ENCODE results near the gene CNTNAP1.
"Not testable (repeated sequence)": the region's sequence is repeated elsewhere in the genome, so short reads cannot be mapped to it uniquely, and the experiment has no call there.

The CNTNAP1 gene

DNA sequence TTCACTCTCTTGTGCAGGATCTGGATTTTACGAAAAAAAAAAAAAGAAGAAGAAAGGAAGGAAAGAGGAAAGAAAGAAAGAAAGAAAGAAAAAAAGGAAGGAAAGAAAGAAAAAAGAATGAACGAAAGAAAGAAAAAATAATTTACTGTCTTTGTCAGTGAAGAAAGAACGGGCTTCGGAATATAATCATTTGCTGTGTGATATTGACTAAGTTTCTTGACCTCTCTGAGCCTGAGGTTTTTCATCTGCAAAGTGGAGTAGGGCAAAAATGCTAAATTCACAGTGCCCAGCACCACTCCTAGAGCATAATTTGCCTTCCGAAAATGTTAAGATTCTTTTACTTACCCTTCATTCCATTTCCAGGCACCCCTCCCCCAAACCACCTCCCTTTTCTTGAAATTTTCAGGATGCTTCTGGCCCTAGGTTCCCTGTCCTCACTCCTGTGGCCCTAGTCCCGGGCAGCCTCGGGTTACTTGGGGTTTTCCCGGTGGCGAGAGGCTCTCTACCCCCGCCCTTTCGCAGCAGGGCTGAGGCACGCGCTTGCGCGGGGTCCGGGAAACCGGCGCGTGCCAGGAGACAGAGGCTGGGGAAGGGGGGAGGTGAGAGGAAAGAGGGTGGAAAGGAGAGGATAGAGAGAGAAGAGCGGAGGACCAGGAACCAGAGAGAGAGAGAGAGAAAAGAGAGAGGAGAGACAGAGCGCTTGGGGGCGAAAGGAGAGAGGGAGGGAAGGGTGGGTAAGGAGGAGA lies at the start of gene CNTNAP1:
CNTNAP1 (plus strand) TSS at position 556 of the 746 bp plus-strand sequence. CDS start 299 bp downstream, outside the sequence.
- no peak for FAIRE-seq

DNA sequence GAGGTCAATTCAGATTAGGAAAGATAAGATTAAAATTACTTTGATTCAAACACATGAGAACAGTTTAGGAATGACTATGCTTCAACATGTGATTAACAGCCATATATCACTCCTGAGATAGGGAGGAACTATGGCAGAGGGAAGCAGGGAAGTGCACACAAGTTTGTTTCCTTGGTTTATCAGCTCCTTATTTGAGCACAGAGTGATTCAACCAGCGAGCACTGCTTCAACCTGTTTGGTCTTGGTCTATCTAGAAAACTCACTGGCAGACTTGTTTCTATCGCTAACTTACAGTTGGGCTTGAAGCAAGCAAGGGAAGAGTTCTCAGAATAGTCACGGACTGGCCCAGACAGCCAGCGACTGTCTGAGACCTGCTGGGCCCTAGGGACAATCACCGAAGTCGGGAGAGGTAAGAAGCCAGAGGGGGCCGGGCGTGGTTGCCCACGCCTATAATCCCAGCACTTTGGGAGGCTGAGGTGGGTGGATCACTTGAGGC lies 49.3 kb upstream of the CNTNAP1 start:
- FAIRE-seq = no peak

DNA sequence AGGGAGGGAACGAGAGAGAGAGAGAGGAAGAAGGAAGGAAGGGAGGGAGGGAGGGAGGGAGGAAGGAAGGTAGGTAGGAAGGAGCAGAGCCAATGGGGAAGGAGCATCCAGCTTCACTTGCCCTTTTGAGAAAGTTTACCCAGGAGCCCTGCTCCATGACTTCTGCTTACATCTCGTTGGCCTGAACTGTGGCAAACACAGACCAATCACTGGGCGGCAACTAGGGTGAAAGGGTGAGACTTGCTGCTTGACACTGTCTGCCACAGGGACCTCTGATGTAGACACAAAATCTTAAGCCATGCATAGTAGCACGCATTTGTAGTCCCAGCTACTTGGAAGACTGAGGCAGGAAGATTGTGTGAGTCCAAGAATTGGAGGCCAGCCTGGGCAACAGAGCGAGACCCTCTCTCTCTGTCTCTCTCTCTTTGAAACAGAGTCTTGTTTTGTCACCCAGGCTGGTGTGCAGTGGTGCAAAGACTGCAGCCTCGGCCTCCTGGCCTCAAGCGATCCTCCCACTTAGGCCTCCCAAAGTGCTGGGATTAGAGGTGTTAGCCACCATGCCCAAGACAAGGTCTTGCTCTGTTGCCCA lies 42.7 kb upstream of the CNTNAP1 start:
- FAIRE-seq = no peak

- no peak for FAIRE-seq
Observed at GRCh38 chr17:42640121-42640520, 42.2 kb upstream of the CNTNAP1 start.

DNA sequence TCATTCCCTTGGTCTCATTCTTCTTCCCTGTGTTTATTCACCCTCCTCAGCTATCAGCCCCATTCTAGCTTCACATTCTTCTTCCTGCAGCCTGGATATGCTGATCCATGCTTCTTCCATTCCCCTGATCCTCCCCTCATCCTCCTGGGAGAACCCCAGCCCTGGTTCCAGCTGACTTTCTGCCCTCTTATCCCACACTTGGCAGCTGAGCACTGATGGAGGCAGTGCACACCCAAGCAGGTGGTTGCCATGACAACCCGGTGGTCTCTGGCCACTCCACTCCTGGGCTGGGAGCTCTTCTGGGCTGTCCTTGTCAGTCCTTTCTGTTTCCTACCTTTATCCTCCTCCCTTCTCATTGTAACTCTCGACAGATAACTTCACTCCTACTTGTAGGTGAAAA lies 40.0 kb upstream of the CNTNAP1 start:
- no peak for FAIRE-seq

DNA sequence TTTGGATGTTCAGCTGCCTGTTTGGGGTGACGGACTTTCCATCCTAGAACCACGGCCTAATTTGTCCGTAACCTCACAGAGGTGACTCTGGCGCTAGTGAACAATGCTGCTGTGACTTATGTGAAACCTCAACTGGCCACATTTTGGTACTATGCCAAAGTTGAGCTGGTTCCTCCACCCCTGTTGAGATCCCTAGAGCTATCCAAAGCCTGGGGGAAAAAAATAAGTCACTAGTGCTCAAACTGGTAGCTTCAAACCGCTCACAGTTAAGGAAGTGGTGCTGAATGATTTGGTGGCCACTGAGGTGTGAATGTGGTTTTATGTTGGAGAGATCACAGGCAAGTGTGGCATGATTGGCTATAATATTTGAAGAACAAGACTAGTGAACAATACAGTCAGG lies 34.6 kb upstream of the CNTNAP1 start:
- FAIRE-seq = no peak

GRCh38 chr17:42651392-42651791 lies 30.9 kb upstream of the CNTNAP1 start:
- FAIRE-seq = no peak

DNA sequence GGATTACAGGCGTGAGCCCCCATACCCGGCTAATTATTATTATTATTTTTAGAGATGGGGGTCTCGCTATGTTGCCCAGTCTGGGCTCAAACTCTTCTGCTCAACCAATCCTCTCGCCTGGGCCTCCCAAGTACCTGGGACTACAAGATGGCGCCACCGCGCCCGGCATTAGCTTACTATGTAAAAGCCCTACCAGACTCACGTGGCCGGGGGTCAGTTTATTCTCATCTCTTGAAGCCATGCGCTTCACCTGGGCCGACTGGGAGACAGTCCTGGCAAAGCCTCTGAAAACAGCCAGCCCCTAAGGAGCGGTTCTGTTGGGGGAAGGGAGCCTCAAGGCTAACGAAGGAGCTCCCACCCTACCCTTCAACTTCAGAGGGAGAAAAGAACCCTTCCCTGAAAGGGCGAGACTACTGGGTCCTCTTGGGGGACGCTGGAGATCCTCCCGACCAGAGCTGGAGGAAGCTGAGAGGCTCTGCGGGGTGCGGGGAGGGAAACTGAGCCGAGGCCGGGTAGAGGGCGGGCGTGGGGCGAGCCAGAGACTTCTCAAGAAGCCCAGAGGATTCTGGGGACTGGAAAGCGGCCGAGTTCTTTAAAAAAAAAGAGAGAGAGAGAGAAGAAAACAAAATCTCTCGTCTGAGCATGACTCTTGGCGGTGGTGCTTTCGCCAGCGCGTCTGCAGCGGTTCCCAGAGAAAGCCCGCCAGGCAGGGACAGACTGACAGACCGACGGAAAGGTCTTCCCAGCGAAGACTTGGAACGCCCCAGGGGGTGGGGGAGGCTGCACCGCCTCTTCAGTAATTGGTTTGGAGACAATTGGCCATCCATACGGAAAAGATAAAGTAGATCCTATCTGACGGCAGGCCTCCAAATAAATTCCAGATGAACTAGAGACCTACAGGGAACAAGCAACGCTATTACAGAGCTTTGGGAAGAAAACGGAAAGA lies 28.9 kb upstream of the CNTNAP1 start:
- FAIRE-seq = no peak

- FAIRE-seq = no peak
Observed at GRCh38 chr17:42655528-42655927, 26.8 kb upstream of the CNTNAP1 start.

- FAIRE-seq = no peak
Observed at GRCh38 chr17:42657824-42658588, 24.3 kb upstream of the CNTNAP1 start.

GRCh38 chr17:42659079-42659931 lies 23.0 kb upstream of the CNTNAP1 start, which contains the start of gene TUBG2:
TSS of gene TUBG2 (plus strand) at chr17:42659284. CDS start at chr17:42659504, 220 bp downstream.
- FAIRE-seq = no peak

DNA sequence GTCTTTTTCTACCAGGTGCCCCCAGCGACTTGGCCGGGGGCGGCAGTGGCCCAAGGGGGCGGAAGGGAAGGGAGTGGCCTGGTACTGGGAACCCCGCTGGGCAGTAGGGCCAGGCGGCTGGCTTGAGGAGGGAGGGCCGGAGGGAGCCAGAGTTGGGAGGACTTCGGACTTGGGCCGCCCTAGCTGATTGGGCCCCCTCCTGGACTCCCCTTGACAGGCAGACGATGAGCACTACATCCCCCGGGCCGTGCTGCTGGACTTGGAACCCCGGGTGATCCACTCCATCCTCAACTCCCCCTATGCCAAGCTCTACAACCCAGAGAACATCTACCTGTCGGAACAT lies 22.4 kb upstream of the CNTNAP1 start:
- FAIRE-seq = not testable (repeated sequence)

GRCh38 chr17:42660692-42661345 lies 21.5 kb upstream of the CNTNAP1 start:
- FAIRE-seq = no peak

DNA sequence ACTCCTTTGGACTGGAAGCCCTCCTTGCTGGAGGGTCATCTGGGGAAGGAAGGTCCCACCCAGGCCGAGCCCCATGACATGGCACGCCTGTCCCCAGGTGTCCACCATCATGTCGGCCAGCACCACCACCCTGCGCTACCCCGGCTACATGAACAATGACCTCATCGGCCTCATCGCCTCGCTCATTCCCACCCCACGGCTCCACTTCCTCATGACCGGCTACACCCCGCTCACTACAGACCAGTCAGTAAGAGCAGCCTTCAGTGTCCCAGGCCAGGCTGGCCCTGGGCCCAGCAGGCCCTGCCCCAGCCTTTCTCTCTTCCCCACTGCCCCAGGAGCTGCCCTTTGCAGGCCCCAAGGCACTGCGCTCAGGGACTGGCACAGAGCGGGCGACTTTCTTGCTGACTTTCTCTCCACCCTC lies 16.7 kb upstream of the CNTNAP1 start:
- FAIRE-seq = no peak

GRCh38 chr17:42666126-42666525 lies 16.2 kb upstream of the CNTNAP1 start:
- not testable (repeated sequence) for FAIRE-seq

DNA sequence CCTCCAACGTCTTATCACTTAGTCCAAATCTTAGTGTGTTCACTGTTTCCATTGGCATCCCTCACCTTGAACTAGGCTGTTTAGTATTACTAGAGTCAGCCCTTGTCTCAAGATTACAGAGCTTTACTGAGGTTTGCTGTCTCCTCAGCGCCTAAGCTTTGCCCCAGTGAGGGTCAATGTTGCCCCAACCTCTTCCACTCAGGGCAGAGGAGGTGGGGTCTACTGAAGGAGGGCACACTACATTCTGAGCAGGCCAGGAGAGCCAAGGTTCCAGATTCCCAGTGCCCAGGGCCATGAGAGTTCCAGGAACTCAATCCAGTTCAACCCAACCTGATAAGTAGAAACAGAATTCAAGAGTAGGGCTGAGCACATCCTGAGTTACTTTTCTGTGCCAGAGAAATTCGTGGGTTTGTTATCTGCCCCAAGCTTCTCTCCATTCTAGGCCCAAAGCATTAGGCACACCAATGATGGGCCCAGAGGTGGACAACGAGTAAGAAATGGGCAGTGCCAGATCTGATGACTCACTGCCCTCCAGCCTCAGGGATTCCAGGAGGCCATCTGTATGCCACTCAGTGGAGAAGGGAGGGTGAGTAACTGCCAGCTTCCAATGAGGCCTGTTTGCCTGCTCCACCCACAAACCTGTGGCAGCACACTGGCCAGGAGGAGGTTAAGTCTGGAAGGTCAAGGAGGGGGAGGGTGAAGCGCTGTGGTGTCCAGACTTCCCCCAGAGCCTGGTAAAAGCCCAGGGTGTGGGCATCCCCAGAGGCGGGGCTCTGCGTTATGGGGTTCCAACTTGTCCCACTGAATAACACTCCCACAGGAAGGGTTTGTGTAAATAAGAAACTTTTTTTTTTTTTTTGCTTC lies 15.0 kb upstream of the CNTNAP1 start:
- FAIRE-seq = no peak

DNA sequence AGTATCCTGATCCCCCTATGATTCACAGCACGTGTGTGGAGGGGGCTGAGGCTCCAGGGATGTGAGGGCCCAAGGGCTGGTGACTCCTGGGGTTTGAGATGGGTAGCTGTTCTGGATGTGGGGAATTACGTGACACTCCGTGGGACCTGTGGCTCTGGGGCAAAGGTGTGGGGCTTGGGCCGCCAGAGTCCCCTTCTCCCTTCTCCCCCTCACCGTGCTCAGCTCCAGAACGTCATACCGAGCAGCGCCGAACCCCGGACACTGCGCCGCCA lies 12.7 kb upstream of the CNTNAP1 start:
- FAIRE-seq = no peak

DNA sequence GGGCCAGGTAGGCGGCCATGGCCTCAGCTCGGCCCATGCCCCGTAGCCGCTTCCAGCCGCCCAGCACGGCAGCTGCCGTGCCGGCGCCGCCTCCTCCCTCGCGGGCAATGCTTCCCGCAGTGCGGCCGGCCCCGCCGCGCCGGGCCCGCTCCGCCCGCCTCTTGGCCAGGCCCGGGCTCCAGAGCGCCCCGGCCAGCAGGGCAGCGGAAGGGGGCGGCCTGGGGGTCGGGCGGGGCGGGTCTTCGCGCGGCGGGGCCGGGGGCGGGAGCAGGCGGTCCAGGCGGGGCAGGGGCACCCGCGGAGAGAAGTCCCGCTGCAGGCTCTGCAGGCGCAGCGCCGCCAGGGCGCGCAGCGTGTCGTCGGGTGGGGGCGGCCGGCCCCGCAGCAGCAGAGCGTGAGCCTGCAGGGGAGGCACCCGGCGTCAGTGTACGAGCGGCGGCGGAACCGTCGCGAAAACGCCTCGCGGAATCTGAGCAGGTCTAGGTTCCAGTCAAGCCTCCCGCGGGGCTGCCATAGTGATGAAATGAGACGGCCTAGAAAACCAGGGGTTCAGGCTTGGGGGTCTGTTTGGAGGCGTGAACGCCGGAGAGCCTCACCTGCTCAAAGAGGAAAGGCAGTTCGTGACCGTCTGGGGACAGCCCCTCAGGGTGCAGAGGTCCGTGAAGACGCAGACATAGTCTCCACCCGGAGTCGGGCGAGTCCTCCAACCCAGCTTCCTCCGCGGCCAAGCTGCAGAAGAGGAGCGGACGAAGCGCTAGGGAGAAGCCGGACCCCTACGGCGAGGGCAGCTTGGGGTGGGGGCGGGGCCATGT lies 12.1 kb upstream of the CNTNAP1 start:
- FAIRE-seq = no peak

All from A204.1 (cell line).